ENCODE data around the gene C4BPA.

Gene C4BPA

GRCh38 chr1:207128336-207128921 is 24.4 kb downstream of the C4BPA start:
- no peak for DNase-seq

GRCh38 chr1:207129053-207129452 is 25.0 kb downstream of the C4BPA start:
- DNase-seq, result no peak

- DNase-seq, result no peak
Observed at GRCh38 chr1:207130252-207131036, 26.4 kb downstream of the C4BPA start.

GRCh38 chr1:207131163-207131562 is 27.1 kb downstream of the C4BPA start:
- DNase-seq, result no peak

- no peak for DNase-seq
Observed at GRCh38 chr1:207134581-207134980, 30.5 kb downstream of the C4BPA start.

- DNase-seq, result no peak
Observed at GRCh38 chr1:207139616-207140015, 35.6 kb downstream of the C4BPA start.

GRCh38 chr1:207140536-207140935 is 36.5 kb downstream of the C4BPA start:
- no peak for DNase-seq

- DNase-seq, result no peak
Observed at GRCh38 chr1:207145401-207146058, 41.5 kb downstream of the C4BPA start.

- no peak for DNase-seq
Observed at GRCh38 chr1:207151920-207152319, 47.9 kb downstream of the C4BPA start.

- DNase-seq, result no peak
Observed at GRCh38 chr1:207152792-207153468, 48.9 kb downstream of the C4BPA start.

- DNase-seq, result no peak
Observed at GRCh38 chr1:207155028-207155427, 51.0 kb downstream of the C4BPA start.

GRCh38 chr1:207156095-207156494 is 52.1 kb downstream of the C4BPA start:
- DNase-seq, result no peak

GRCh38 chr1:207156826-207157225 is 52.8 kb downstream of the C4BPA start:
- no peak for DNase-seq

GRCh38 chr1:207164086-207164485 is 60.1 kb downstream of the C4BPA start:
- DNase-seq, result no peak

GRCh38 chr1:207172321-207172720 is 68.3 kb downstream of the C4BPA start:
- no peak for DNase-seq

GRCh38 chr1:207172885-207173284 is 68.9 kb downstream of the C4BPA start:
- no peak for DNase-seq

- no peak for DNase-seq
Observed at GRCh38 chr1:207173396-207173795, 69.4 kb downstream of the C4BPA start.

- no peak for DNase-seq
Observed at GRCh38 chr1:207174913-207175312, 70.9 kb downstream of the C4BPA start.

GRCh38 chr1:207179036-207179435 is 75.0 kb downstream of the C4BPA start:
- no peak for DNase-seq

GRCh38 chr1:207181847-207182246 is 77.8 kb downstream of the C4BPA start:
- no peak for DNase-seq

GRCh38 chr1:207186503-207186902 is 82.5 kb downstream of the C4BPA start:
- no peak for DNase-seq

GRCh38 chr1:207188901-207189300 is 84.9 kb downstream of the C4BPA start:
- DNase-seq, result no peak

GRCh38 chr1:207191061-207191460 is 87.0 kb downstream of the C4BPA start:
- DNase-seq, result no peak

GRCh38 chr1:207191776-207192175 is 87.7 kb downstream of the C4BPA start:
- DNase-seq, result no peak
